ENCODE measurements around the gene WNK2.

The WNK2 gene

GRCh38 chr9:93268551-93269314, 84.8 kb downstream of the WNK2 start:
- Histone ChIP-seq H3K27ac (ENCODE audit: poor library complexity, severe bottlenecking) (no peak overlapping the region), H3K36me3 (ENCODE audit: low read depth) (no peaks in the 10 kb centered on the region), H3K4me3 (ENCODE audit: severe bottlenecking) (no peak overlapping the region), H3K9me3 (ENCODE audit: severe bottlenecking) (no peaks in the 10 kb centered on the region), H3K27me3 (ENCODE audit: insufficient read depth, poor library complexity, severe bottlenecking) (no peaks in the 10 kb centered on the region), H3K4me1 (ENCODE audit: insufficient read depth, poor library complexity, severe bottlenecking) (no peaks in the 10 kb centered on the region)
- DNase-seq (ENCODE audit: low spot score) (no peak), ATAC-seq (ENCODE audit: low read depth) (no peak)
- no peak for TF ChIP-seq CTCF (IDR thresholded peaks at IDR 0.05; ENCODE audit: poor library complexity, severe bottlenecking)

GRCh38 chr9:93270976-93271375, 87.0 kb downstream of the WNK2 start:
- Histone ChIP-seq H3K9me3 (ENCODE audit: severe bottlenecking) (no peaks in the 10 kb centered on the region), H3K4me1 (ENCODE audit: insufficient read depth, poor library complexity, severe bottlenecking) (no peaks in the 10 kb centered on the region), H3K4me3 (ENCODE audit: severe bottlenecking) (no peak overlapping the region), H3K27me3 (ENCODE audit: insufficient read depth, poor library complexity, severe bottlenecking) (no peaks in the 10 kb centered on the region), H3K27ac (ENCODE audit: poor library complexity, severe bottlenecking) (no peak overlapping the region), H3K36me3 (ENCODE audit: low read depth) (no peaks in the 10 kb centered on the region)
- DNase-seq (ENCODE audit: low spot score): no peak
- no peak for ATAC-seq (ENCODE audit: low read depth)
- TF ChIP-seq CTCF (IDR thresholded peaks at IDR 0.05; ENCODE audit: poor library complexity, severe bottlenecking): no peak

GRCh38 chr9:93276973-93277372, 93.0 kb downstream of the WNK2 start:
- peaks cover 7% of the 10 kb centered on the region for H3K4me1 ChIP-seq (ENCODE audit: insufficient read depth, poor library complexity, severe bottlenecking)
- TF ChIP-seq CTCF (IDR thresholded peaks at IDR 0.05; ENCODE audit: poor library complexity, severe bottlenecking): no peak
- H3K4me3 ChIP-seq (ENCODE audit: severe bottlenecking): no peak overlapping the region
- no peaks in the 10 kb centered on the region for H3K27me3 ChIP-seq (ENCODE audit: insufficient read depth, poor library complexity, severe bottlenecking)
- DNase-seq (ENCODE audit: low spot score) (no peak), ATAC-seq (ENCODE audit: low read depth) (no peak)
- no peak overlapping the region for H3K27ac ChIP-seq (ENCODE audit: poor library complexity, severe bottlenecking)
- no peaks in the 10 kb centered on the region for H3K9me3 ChIP-seq (ENCODE audit: severe bottlenecking)
- no peaks in the 10 kb centered on the region for H3K36me3 ChIP-seq (ENCODE audit: low read depth)

- no peak overlapping the region for H3K4me3 ChIP-seq (ENCODE audit: severe bottlenecking)
- H3K27me3 ChIP-seq (ENCODE audit: insufficient read depth, poor library complexity, severe bottlenecking): no peaks in the 10 kb centered on the region
- no peaks in the 10 kb centered on the region for H3K9me3 ChIP-seq (ENCODE audit: severe bottlenecking)
- ATAC-seq (ENCODE audit: low read depth) (no peak), DNase-seq (ENCODE audit: low spot score) (no peak)
- TF ChIP-seq CTCF (IDR thresholded peaks at IDR 0.05; ENCODE audit: poor library complexity, severe bottlenecking): no peak
- no peaks in the 10 kb centered on the region for H3K36me3 ChIP-seq (ENCODE audit: low read depth)
- peaks cover 7% of the 10 kb centered on the region for H3K4me1 ChIP-seq (ENCODE audit: insufficient read depth, poor library complexity, severe bottlenecking)
- no peak overlapping the region for H3K27ac ChIP-seq (ENCODE audit: poor library complexity, severe bottlenecking)
Measured at GRCh38 chr9:93278144-93278543, 94.2 kb downstream of the WNK2 start.

GRCh38 chr9:93280661-93281259, 96.8 kb downstream of the WNK2 start:
- H3K36me3 ChIP-seq (ENCODE audit: low read depth): no peaks in the 10 kb centered on the region
- peaks cover 7% of the 10 kb centered on the region for H3K4me1 ChIP-seq (ENCODE audit: insufficient read depth, poor library complexity, severe bottlenecking)
- peak overlapping the region; percentile 17 for H3K27ac ChIP-seq (ENCODE audit: poor library complexity, severe bottlenecking)
- H3K27me3 ChIP-seq (ENCODE audit: insufficient read depth, poor library complexity, severe bottlenecking): no peaks in the 10 kb centered on the region
- DNase-seq (ENCODE audit: low spot score) (no peak), ATAC-seq (ENCODE audit: low read depth) (peak; percentile 80)
- no peak overlapping the region for H3K4me3 ChIP-seq (ENCODE audit: severe bottlenecking)
- no peak for TF ChIP-seq CTCF (IDR thresholded peaks at IDR 0.05; ENCODE audit: poor library complexity, severe bottlenecking)
- no peaks in the 10 kb centered on the region for H3K9me3 ChIP-seq (ENCODE audit: severe bottlenecking)
